Measurements from ENCODE around the gene RREB1.

Gene RREB1

DNA sequence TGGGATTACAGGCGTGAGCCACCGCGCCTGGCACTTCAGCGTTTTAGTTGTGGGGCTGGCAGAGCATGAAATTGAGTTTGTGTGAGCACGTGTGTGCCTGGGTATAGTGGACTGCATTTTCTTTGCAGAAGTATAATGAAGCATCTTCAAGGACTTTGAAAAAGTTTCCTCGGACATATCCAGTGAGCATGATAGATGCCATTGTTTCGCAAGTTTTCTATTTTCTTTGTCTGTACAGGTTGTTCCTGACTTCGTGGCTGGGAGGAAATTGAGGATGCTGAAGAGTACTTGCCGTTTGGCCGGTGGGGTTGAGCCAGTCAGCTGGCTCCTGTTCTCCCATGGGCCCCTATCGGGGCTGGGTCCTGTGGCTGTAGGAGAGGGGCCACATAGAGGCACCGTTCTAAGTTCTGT, 55.9 kb downstream of the RREB1 start:
- no peak for DNase-seq (ENCODE audit: low read depth, low spot score)

DNA sequence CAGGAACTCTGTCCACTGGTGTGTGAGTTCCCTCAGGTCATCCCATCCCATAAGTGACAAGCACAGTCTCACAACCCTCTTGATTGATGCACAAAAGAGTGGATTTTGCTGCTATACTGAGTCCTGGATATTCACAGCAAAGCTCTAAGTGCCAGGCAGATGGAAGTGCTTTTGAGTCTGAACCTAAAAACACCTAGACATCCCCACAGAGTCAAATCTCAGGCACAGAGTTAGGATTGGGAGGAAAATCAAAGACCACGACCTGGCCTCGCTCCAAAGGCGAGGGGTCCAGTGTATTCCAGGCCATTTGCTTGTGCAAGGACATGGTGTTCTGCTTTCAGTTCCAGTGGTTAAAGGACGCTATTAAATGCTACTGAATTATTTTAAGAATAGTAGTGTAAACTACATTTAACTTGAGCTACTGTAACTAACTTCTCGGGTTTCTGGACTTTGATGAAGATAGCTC, 56.8 kb downstream of the RREB1 start:
- DNase-seq (ENCODE audit: low read depth, low spot score), result no peak

DNA sequence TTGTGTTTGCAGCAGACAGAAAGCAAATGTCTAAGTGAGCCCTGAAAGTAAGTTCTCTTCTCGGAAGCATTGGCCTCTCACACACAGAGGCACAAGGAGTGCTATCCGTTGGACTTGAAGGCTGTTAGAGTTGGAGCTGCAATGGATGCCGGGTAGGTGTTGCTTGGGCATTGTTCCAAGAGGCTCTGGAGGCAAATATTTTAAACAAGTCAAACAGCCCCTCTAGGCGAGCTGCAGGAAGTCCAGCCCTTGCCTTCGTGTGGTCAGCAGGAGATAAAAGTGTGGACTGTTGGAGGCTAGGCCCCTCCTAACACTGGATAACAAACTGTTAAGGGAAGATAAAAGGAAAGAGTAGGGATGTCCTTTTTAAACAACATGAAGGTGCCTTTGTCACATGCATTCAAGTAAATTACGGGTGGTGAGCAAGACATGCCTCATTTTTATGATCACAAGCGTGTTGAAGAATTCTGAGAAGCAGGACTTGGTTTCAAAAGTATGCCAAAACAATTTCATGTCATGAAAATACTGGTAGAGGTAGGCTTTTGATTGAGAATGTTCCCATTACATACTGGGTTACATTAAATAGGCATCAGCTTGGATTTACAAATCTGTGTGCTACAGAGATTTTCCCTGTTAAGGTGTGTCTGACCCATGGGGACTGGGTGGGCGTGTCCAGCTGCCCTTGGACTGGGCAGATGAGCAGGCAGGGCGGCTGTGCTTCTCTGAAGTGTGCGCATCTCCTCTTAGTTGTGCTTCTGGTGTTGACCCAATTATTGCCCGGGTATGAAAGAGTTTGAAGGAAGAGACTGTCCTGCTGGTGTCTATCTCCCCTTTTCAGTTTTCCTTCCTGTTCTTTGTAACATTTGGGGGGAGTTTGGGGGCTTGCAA, 57.5 kb downstream of the RREB1 start:
- no peak for DNase-seq (ENCODE audit: low read depth, low spot score)

DNA sequence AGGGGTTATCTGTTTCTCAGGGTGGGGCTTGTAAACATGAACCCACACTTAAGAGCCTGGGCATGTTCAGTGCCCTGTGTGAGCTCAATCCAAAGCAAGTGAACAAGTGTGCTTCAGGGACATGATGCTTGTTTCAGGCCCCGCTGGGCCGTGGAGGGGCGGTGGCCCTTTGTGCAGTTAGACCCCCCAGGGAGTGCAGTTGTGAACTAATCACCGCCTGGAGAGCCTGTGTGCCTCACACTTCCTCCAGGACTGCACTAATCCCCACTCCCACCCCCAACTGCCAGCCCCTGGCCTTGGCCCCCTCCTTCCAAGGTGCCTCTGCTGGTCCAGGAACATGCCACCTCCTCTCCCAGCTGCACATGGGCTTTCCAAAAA, 58.1 kb downstream of the RREB1 start:
- DNase-seq (ENCODE audit: low read depth, low spot score), result no peak

DNA sequence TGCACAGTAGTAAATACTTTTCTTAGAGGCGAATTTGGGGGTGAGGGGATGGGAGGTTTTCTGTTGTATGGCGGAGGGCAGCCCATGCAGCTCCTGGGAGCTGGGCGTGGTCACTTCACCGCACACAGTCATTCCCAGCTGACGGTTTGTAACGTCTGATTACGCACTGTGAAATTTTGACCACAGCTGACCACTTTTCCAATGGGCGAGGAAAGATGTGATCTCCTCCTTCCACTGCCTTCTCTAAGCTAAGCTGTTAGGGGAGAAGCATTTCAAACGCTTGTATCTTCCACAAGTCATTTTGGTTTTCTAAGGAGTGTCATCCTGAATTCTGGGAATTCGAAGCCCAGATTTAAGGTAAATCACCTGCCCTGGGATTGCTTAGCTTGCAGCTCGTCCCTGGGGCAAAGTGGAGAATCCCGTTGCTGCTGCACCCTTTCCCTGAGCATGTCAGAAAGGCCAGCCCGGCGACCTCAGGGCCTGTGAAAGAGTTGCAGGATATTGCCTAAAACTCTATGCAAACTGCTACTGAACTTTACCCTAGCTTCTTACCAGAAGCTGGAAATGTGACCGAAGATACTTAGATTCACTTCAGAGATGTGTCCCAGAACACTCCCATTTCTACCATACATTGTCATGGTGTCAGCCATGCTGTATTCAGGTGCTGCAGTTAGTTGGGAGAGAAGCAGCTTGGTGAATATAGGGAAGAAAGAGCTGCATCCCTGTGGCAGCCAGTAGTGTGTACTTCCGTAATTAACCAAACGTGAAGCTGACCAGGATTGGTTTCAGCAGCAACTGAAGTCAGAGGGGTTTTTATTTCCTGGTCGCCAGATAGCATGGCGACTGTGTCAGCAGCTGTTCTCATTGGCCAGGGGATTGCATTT, 58.9 kb downstream of the RREB1 start:
- DNase-seq (ENCODE audit: low read depth, low spot score), result no peak

DNA sequence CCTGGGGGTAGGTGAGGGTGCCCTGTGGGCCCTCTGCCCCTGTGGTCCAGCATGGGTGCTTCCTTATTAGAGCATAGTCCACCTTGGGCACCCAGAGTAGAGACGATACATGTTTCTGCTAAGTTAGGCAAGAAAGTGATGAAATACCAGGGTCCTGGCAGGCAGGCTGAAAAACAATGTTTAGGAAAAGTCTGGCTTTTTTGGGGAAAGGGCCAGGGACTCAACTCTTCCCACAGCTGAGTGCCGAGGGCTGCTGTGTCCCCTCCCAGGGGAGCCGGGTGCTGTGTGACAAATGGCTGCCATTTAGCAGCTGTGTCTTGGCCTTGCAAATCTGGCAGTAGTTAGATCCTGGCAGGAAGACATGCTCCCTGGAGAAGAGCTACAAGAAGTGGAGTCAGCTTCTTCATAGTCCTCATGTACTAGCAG, 61.5 kb downstream of the RREB1 start:
- DNase-seq (ENCODE audit: low read depth, low spot score), result no peak

DNA sequence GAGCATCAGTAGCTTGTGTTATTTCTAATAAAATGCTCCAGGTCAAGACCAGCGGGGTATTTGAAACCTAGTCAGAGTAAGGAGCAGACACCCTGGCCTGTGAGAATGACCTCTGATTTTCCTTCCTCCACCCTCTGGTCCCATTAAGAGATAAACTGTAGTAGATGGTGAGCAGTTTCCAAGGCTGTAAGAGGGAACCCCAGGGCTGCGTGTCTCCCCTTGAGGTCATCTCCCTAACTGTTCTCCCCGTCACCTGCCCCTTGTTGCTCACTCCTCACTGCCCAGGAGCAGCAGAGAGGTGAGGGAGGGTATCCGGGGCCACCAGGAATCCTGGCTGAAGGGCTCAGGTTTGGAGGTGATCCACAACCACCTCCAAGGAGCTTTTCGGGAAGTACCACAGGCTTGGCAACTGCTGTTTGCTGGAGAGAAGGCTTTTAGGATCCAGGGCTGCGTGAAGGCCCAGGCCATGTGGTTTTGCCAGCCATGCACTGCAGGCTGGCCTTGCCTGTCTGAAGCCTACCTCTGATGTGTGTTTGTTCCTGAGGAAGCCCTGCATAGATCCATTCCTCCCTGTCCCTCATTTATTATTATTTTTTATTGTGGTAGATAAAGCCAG, 62.5 kb downstream of the RREB1 start:
- no peak for DNase-seq (ENCODE audit: low read depth, low spot score)

DNA sequence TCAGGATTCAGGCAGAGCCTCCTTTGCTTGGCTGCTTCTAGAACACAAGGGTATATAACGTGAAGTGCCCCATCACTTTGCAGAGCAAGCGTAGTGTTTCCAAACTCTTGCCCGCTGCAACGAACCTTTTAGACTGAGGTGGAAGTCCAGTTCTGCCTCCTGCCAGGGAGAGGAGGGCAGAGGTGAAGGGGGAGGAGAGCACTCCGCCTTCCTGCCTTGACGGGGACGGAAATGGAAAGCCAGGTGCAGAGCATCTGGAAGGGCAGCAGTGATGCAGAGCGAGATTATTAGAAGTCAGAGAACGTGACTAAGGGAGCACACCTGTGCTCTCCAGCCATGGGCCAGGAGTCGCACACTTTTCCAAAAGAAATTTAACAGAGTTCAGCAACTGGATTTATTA, 63.4 kb downstream of the RREB1 start:
- DNase-seq (ENCODE audit: low read depth, low spot score), result no peak

DNA sequence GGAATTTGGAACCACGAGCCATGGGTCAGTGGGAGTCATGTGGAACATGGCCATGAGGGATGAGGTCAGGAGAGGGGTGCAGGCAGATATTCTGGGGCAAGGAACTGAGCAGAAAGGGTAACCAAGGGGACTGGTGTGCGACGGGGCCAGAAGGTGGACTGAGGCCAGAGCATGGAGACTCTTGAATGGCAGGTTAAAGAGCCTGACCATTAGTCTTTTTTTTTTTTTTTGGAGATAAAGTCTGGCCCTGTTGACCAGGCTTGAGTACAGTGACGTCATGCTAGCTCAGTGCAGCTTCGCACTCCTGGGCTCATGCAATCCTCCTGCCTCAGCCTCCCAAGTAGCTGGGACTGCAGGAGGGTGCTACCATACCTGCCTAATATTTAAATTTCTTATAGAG, 64.0 kb downstream of the RREB1 start:
- DNase-seq (ENCODE audit: low read depth, low spot score), result no peak

DNA sequence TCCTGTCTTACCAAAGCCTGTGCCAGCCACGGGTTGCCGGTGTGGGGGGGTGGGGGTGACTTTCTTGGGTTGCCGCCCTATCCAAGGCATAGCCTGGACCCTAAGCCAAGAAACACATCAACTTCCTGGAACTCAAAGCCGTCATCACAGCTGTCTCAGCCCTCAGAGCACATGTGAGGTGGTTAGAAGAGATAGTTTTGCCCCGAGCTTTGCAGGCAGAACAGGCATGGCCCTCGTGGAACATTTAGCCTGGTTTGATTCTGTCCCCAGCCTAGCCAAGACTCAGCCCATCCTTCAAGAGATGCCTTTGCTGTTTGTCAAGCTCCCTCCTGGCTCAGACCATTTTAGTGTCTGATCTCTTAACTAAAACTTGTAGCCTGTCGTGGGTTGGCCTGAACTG, 64.9 kb downstream of the RREB1 start:
- no peak for DNase-seq (ENCODE audit: low read depth, low spot score)

DNA sequence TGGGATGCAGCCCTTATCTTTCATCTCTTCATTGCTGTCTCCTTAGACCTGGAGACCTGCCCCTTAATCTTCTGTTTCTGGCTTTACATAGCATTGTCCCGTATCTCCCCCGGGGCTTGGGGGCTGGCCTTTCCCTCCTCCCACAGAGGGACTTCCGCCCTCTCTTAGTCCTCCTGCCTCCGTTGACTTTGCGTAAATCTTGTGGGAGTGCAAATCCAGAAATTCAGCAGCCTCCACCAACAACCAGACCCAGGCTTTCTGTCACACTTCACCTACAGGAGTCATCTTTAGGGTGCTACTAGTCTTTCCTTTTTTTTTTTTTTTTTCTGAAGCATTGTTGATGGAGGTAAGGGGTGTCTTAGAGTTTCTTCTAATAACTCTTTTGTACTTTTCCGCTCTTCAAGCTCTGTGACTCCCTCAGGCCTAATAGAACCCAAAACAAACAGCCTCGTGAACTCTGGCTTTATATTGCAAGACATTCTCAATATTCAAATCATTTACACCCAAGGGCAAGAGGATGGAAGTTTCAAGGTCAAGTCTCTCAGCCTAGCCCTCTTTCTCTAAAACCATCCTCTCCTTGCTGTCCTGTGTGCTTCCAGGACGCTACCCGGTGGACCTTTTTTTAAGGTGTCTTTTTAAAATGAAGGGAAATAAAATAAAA, 66.2 kb downstream of the RREB1 start:
- DNase-seq (ENCODE audit: low read depth, low spot score), result no peak

DNA sequence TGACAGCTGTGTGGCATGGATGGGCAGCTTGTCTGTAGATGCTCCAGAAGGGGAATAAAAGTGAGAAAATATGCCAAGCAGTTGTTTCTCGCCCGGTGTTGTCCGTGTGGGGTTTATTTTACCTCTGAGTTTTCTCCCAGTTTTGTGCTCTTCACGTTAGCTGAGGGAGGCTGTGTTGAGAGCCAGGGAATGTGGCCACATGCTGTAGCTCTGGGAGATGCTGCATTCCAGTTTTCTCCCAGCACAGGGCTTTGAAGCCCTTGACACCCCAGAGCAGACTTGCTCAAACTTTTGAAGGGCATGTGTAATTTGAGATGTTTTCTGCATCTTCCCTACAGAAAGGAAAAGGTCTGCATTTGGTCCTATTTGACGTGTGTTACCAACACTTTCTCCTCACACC, 67.7 kb downstream of the RREB1 start:
- DNase-seq (ENCODE audit: low read depth, low spot score), result no peak

DNA sequence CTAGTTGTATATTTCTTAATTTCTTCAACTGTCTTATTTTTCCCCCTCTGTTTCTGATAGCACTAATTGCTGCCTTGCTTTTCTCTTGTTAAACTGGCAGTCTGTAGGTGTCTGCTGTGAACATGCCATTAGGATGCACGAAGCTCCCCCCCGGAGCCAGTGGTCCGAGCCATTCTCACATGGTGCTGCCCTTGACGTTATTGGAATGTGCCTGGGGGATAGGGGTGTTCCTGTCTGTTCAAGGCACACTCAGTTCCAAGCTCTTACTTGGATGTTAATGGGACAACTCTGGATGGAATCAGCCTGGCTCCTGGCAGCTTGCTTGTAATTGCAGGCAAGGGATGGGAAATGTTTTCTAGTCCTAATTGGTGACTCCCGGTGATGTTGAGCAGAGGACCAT, 68.4 kb downstream of the RREB1 start:
- DNase-seq (ENCODE audit: low read depth, low spot score), result no peak

DNA sequence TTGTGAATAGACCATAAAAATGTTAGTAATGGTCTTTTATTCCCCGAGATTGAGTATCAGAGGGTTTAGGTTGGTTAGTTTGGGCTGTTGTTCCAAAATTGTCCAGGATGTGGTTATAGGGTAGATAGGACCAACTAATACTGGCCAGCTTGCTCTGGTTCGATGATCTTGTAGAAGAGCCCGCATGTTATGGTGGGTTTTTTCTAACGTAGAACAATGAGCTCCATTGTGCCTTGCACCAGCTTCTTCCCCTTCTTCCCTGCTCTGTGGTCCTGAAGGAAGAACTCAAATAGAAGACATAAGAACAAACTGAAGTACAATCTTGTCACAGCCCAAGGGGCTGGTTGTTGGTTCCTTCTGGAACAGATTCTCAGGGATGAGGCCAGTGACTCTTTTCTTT, 70.5 kb downstream of the RREB1 start:
- DNase-seq (ENCODE audit: low read depth, low spot score), result no peak

DNA sequence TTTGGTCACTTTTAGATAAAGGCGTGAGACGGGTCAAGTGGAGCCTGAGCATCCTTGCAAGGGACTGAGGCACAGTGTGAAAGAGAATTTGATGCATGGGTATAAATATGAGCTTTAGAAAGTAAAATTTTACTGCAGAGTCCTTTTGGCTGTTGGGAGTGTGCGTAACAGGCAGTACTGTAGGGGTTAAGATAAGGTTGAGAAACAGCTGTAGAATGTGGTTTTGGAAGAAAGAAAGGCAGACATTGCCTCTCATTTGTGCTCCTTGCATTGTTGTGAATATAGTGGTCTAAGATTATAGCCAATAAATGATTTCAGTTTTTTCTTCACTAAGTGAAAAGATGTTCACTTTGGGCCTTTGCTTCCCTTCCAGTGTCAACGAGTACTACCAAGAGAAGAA, 73.0 kb downstream of the RREB1 start:
- DNase-seq (ENCODE audit: low read depth, low spot score), result no peak

DNA sequence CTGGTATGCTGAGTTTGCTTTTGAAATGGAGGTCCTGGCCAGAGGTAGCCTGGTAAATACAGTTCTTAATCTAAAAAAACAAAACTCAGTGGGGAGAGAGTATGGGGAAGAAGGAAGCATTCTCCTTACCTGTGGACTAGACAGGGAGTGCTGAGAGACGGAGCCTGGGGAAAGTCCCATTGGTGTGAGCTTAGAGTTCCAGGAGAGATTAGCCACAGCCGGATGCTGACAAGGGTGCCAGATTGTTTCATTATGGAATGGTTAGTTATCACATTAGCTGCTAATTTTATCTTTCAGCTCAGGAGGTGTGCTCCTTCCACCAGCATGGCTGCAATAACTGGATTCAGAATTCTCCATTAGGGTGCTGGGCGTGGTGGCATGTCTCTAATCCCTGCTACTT, 75.9 kb downstream of the RREB1 start:
- DNase-seq (ENCODE audit: low read depth, low spot score), result no peak

DNA sequence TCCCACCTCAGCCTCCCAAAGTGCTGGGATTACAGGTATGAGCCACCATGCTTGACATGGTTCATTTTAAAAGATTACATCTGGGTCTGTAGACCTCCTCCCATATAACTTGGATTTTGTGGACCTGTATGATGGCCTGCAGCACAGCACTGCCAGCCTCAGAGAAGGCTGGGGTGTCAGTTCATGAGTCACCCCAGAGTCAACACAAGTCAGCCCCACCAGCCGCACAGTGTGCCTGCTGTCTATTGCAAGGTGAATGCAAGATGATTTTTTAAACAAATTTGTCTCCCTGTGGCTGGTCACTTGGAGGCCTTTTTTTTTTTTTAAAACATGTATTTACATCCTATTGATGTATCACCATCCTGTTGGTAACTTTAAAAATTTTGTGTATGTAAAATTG, 76.7 kb downstream of the RREB1 start:
- no peak for DNase-seq (ENCODE audit: low read depth, low spot score)

DNA sequence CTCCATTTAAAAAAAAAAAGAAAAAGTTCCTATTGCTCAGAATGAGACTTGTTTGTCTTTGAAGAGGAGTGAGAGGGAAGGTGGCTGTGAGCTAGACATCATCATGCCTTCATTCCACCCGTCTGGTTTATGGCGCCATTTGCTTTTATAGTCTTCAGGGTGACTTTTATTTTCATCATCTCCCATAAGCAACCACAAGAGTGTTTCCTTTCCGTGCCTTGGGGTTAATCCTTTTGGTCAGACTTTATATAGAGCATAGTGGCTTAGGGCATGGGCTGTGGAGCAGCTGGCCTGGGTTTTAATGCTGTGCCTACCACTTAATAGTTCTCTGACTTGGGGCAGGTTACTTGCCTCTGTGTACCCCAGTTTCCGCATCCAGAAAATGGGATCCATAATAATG, 77.8 kb downstream of the RREB1 start:
- no peak for DNase-seq (ENCODE audit: low read depth, low spot score)

DNA sequence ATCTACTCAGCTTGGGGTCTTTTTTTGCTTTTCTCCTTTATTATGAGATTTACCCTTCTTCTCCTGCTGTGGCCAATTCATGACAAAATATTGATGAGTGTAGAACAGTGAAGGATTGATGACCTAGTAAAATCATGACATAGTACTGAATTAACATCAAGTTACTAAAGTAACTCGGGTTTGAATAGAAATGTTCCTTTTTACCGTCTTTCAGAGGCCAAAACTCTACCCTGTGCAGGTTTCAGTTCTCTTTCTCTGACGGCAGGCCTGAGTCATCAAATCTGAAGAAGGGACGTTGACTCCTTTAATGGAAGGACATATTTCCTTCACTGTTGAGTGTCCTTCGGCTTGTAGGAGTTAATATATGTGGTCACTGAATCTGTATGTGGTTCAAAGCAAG, 80.7 kb downstream of the RREB1 start:
- DNase-seq (ENCODE audit: low read depth, low spot score), result no peak

DNA sequence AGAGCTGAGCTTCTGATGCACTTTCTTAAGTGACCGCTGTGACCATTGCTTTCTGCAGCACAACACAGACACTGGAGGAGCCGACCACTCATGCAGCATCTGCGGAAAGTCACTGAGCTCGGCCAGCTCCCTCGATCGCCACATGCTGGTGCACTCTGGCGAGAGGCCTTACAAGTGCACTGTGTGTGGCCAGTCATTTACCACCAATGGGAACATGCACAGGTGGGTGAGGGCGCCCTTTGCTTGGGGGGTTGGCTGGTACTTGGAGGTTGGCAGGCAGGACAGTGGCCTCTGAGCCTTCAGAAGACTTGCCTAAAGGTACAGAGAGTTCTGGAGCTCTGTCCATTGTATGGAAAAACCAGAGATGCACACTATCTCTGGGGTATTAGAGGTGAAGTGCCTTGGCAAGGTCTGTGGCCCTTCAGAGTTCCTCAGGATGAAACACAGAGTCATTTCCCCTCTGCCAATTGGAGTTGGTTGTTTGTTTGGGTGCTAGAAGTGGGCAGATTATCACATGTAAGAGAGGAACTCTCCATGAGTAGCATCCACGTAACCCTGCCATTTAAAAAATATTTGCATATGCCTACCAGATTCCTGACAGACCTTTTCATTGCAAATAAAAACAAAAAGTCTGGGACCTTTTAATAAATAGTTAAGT, 81.5 kb downstream of the RREB1 start:
- DNase-seq (ENCODE audit: low read depth, low spot score), result no peak

DNA sequence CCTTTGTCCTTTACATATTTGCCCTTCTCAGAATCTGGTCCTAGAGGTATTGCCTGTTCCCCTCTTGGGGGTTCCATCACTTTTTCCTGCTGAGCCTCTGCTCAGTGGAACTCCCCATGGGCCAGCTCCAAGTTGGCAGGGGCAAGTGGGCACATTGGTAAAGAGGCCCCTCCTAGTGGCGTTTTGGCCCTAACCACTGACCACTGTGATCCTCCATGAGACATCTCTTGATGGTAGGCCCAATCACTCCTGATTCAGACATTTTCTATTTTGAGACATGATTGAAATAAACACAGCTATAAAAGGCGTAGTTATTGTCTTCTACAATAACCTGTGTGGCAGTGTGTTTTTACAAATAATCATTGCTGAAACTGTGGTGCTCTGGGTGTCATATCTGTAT, 83.0 kb downstream of the RREB1 start:
- no peak for DNase-seq (ENCODE audit: low read depth, low spot score)
